Keratinocyte (primary cell): ENCODE measurements around the gene DOK4. TPM values are rescaled to one million over a fixed set of nuclear protein-coding genes. Genes with fewer than 3 reads are reported as not detected.

Experiments used
- DNase-seq: peaks from one replicate; pipeline ENCODE4 v3.0.0-alpha.2; 2011; ENCODE audit warnings: low read depth, missing footprints, low spot score
- FAIRE-seq: peaks from 2 replicates; lab custom pipeline; 2011; peaks lifted over from hg19 to GRCh38; lab: Jason Lieb, UNC
- H2AFZ ChIP-seq: 2 replicates; pipeline ENCODE4 v1.6.0; 2012; ENCODE audit warnings: low read length, control low read depth, inconsistent platforms; ENCODE audit not compliant: control insufficient read depth
- H3K27ac ChIP-seq: 2 replicates; pipeline ENCODE4 v1.5.1; 2011; ENCODE audit warnings: low read length; ENCODE audit not compliant: control insufficient read depth, insufficient read depth
- H3K27me3 ChIP-seq: 3 replicates; pipeline ENCODE4 v1.6.0; 2011; ENCODE audit warnings: low read length; ENCODE audit not compliant: control insufficient read depth, insufficient read depth; ENCODE audit errors: extremely low read depth
- H3K36me3 ChIP-seq, 2 experiments: 2 replicates in 1 of 2; 3 replicates in 1 of 2; pipeline ENCODE4 v1.5.1; 2011; ENCODE audit warnings: low read length in 2 of 2, mild to moderate bottlenecking in 1 of 2; ENCODE audit not compliant: control insufficient read depth in 2 of 2, insufficient read depth in 2 of 2; ENCODE audit errors: extremely low read depth in 1 of 2
- H3K4me1 ChIP-seq: 3 replicates; pipeline ENCODE4 v1.5.1; 2011; ENCODE audit warnings: low read length; ENCODE audit not compliant: control insufficient read depth, insufficient read depth; ENCODE audit errors: extremely low read depth
- H3K4me2 ChIP-seq: 3 replicates; pipeline ENCODE4 v1.6.0; 2011; ENCODE audit warnings: low read depth, low read length; ENCODE audit not compliant: control insufficient read depth, insufficient read depth; ENCODE audit errors: extremely low read depth
- H3K4me3 ChIP-seq, 3 experiments: fragments of 200-600 bp in 1 of 3; sonication (generic) in 1 of 3; 2 replicates in 2 of 3; 3 replicates in 1 of 3; pipeline ENCODE4 v1.5.1; 2011 to 2016; ENCODE audit warnings: low read length in 3 of 3, mild to moderate bottlenecking in 3 of 3, control low read depth in 2 of 3, inconsistent platforms in 1 of 3, low read depth in 1 of 3, mixed read lengths in 1 of 3, mixed run types in 1 of 3, moderate library complexity in 1 of 3; ENCODE audit not compliant: control insufficient read depth in 2 of 3, insufficient read depth in 2 of 3; ENCODE audit errors: extremely low read depth in 1 of 3
- H3K79me2 ChIP-seq: 2 replicates; pipeline ENCODE4 v1.6.0; 2012; ENCODE audit warnings: low read length; ENCODE audit not compliant: control insufficient read depth, insufficient read depth
- H3K9ac ChIP-seq: 3 replicates; pipeline ENCODE4 v1.6.0; 2011; ENCODE audit warnings: low read length; ENCODE audit not compliant: control insufficient read depth, insufficient read depth; ENCODE audit errors: extremely low read depth
- H3K9me1 ChIP-seq: 3 replicates; pipeline ENCODE4 v1.6.0; 2011; ENCODE audit warnings: low read length; ENCODE audit not compliant: control insufficient read depth, insufficient read depth; ENCODE audit errors: extremely low read depth
- H3K9me3 ChIP-seq: 2 replicates; pipeline ENCODE4 v1.5.1; 2012; ENCODE audit warnings: low read depth, low read length; ENCODE audit not compliant: control insufficient read depth
- H4K20me1 ChIP-seq: 3 replicates; pipeline ENCODE4 v1.6.0; 2011; ENCODE audit warnings: low read length; ENCODE audit not compliant: control insufficient read depth, insufficient read depth; ENCODE audit errors: extremely low read depth
- EZH2 ChIP-seq: IDR thresholded peaks from one replicate; pipeline ENCODE4 v1.6.1; 2012; ENCODE audit warnings: inconsistent platforms, mild to moderate bottlenecking, low read length, moderate library complexity
- dilution Hi-C: fragments of 300-500 bp; cut with MboI; formaldehyde crosslinking; loops from one replicate; pipeline ENCODE4 v1.7.0; 2020; ENCODE audit warnings: low sequenced_read_pairs; ENCODE audit not compliant: extremely low pct_ligation_motif_present
- polyA plus RNA-seq, 5 experiments: library from polyadenylated mRNA; depleted of rRNA in 3 of 5; stranded (reverse) in 3 of 5; stranded (forward) in 1 of 5; unstranded in 1 of 5; fragments of >200 nt; gene quantifications; 1 replicate in 1 of 5; 2 replicates in 3 of 5; 3 replicates in 1 of 5; pipeline versions ENCODE4 v1.2.1 to v1.2.3, GENCODE V29; 2011 to 2012; ENCODE audit warnings: missing spikeins in 2 of 5, low read depth in 1 of 5, low replicate concordance in 1 of 5
- TF ChIP-seq, protein P1 (sequence below), 3 experiments: IDR thresholded peaks in 1 of 3; conservative IDR thresholded peaks in 1 of 3; optimal IDR thresholded peaks in 1 of 3; 2 replicates in 2 of 3; 3 replicates in 1 of 3; pipeline versions ENCODE3 to v1.5.1; 2011; ENCODE audit warnings: low read length in 3 of 3, mild to moderate bottlenecking in 3 of 3, moderate library complexity in 2 of 3, control low read depth in 1 of 3, inconsistent platforms in 1 of 3; ENCODE audit not compliant: insufficient read depth in 2 of 3; ENCODE audit errors: extremely low read depth in 1 of 3

The DOK4 gene
- polyA plus RNA-seq, 1 donor (not counting 4 experiments of a cell fraction or from before 2014, with no cell fraction given) = 17.6 TPM

DNA sequence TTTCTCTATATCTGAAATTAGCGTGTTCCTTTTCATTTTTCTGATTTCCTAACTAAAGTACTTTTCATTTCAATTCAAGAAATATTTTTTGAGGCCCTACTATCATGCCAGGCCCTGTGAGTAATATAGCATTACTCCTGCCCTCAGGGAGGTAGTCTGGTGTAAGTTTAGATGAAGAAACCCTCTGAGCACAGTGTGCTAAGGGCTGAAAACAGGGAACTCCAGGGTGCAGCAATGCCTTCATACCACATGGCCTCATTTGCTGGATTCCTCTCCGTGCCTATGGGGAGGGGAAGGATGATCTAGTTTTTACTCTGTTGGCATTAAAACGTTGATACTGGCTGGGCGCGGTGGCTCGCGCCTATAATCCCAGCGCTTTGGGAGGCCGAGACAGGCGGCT lies 34.3 kb downstream of the DOK4 start:
- no peak overlapping the region for H2AFZ ChIP-seq
- H4K20me1 ChIP-seq = no peaks in the 10 kb centered on the region
- no peaks in the 10 kb centered on the region for H3K9me3 ChIP-seq
- H3K27ac ChIP-seq = no peak overlapping the region
- TF ChIP-seq EZH2 = no peak
- peaks cover 14 to 22% of the 10 kb centered on the region in 2 experiments for H3K36me3 ChIP-seq
- H3K9ac ChIP-seq = no peak overlapping the region
- H3K9me1 ChIP-seq = no peaks in the 10 kb centered on the region
- H3K4me3 ChIP-seq = no peak overlapping the region
- no peak for DNase-seq
- FAIRE-seq = no peak
- H3K4me2 ChIP-seq = no peak overlapping the region
- dilution Hi-C loops = no loop called here
- H3K79me2 ChIP-seq = peaks cover 9% of the 10 kb centered on the region
- no peaks in the 10 kb centered on the region for H3K27me3 ChIP-seq
- H3K4me1 ChIP-seq = peaks cover 4% of the 10 kb centered on the region

DNA sequence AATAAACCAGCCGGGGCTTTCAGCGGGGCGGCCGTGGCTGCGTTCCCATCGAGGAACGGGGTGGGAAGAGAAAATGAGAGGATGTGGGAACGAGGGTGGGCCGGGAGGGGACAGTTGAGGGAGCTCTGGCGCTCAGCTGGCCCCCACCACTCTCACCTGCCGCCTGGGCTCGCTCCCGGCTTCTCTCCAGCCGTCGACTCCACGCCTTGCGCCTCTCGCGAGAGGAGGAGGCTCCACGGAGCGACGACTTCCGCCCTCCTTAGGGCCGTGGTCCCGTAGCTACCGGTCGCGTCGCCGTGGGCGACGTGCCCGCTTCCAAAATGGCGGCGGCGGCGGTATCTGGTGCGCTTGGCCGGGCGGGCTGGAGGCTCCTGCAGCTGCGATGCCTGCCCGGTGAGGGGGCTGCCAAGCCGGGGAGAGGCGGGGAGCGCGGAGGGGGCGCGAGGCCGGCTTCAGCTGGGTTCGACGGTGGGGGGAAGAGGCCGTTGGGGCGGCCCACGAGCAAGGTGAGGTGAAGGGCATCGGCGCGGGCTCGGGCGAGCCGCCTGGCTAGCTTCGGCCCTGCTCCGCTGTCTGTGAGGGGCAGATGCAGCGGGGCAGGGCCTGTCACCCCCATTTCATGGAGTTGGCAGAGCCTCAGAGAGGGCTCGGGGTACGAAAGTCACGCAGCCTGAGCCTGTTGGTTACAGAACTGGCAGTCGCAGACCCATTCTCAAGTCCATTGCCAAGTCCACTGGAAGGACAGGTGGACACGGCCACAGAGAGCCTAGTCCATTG lies 38.9 kb downstream of the DOK4 start, which contains the start of the genes CIAPIN1 and COQ9:
TSS of gene CIAPIN1 (minus strand) at position 200 of the 777 bp plus-strand sequence. CDS start 6,457 bp downstream, outside the sequence.
TSS of gene COQ9 (plus strand) at position 294 of the 777 bp plus-strand sequence. CDS start at position 321, 27 bp downstream.
- TF ChIP-seq, protein P1, sequence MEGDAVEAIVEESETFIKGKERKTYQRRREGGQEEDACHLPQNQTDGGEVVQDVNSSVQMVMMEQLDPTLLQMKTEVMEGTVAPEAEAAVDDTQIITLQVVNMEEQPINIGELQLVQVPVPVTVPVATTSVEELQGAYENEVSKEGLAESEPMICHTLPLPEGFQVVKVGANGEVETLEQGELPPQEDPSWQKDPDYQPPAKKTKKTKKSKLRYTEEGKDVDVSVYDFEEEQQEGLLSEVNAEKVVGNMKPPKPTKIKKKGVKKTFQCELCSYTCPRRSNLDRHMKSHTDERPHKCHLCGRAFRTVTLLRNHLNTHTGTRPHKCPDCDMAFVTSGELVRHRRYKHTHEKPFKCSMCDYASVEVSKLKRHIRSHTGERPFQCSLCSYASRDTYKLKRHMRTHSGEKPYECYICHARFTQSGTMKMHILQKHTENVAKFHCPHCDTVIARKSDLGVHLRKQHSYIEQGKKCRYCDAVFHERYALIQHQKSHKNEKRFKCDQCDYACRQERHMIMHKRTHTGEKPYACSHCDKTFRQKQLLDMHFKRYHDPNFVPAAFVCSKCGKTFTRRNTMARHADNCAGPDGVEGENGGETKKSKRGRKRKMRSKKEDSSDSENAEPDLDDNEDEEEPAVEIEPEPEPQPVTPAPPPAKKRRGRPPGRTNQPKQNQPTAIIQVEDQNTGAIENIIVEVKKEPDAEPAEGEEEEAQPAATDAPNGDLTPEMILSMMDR (optimal IDR thresholded peaks at IDR 0.05 in 1 of 3, IDR thresholded peaks at IDR 0.05 in 1 of 3, conservative IDR thresholded peaks at IDR 0.05 in 1 of 3; ENCODE audit: extremely low read depth in 1 of 3, insufficient read depth in 2 of 3, low read length in 3 of 3) = no peak
- TF ChIP-seq EZH2 = no peak
- Histone ChIP-seq H2AFZ (peak within 1 kb of the TSS; percentile 91), H3K4me3 (peak within 1 kb of the TSS; percentile 97 to 98 (median 98)), H3K36me3 (peaks cover under 1 to 4% of the 10 kb centered on the region in 2 experiments), H3K9me3 (no peaks in the 10 kb centered on the region), H3K27ac (peak within 1 kb of the TSS; percentile 86), H3K9ac (peak within 1 kb of the TSS; percentile 96), H3K79me2 (peaks cover 51% of the 10 kb centered on the region), H3K9me1 (peaks cover 4% of the 10 kb centered on the region), H3K27me3 (no peaks in the 10 kb centered on the region), H3K4me1 (peaks cover 12% of the 10 kb centered on the region), H4K20me1 (no peaks in the 10 kb centered on the region), H3K4me2 (peak within 1 kb of the TSS; percentile 96)
- FAIRE-seq (no peak), DNase-seq (peak; percentile 41)
- dilution Hi-C loops = no loop called here
